Lung (tissue), 12 donors: ENCODE data around the gene STAG1. TPM values are rescaled to one million over a fixed set of nuclear protein-coding genes. Genes with fewer than 3 reads are reported as not detected.

Experiments used
- ATAC-seq: fragments of 200-7000 bp; cut with Tn5 transposase; one replicate; pipeline ENCODE4 v1.9.1; 2020; ENCODE audit warnings: moderate number of reproducible peaks; ENCODE audit not compliant: insufficient read depth, low FRiP score
- DNase-seq, 3 donors: peaks; one replicate each; pipeline ENCODE4 v3.0.0-alpha.2; 2013 to 2017
- H3K27ac ChIP-seq, 2 donors: one replicate each; pipeline ENCODE4 v1.5.1; 2013; ENCODE audit warnings: mild to moderate bottlenecking in 2 of 2, moderate library complexity in 2 of 2, control low read depth in 1 of 2, inconsistent platforms in 1 of 2, low read depth in 1 of 2, low read length in 1 of 2
- H3K27me3 ChIP-seq, 3 donors: one replicate each; pipeline ENCODE4 v1.5.1; 2013; ENCODE audit warnings: low read length in 2 of 3; ENCODE audit not compliant: control insufficient read depth in 3 of 3, insufficient read depth in 3 of 3
- H3K36me3 ChIP-seq, 4 donors: one replicate each; pipeline ENCODE4 v1.5.1; 2013; ENCODE audit warnings: low read length in 4 of 4, mild to moderate bottlenecking in 1 of 4, moderate library complexity in 1 of 4; ENCODE audit not compliant: control insufficient read depth in 4 of 4, insufficient read depth in 4 of 4
- H3K4me1 ChIP-seq, 5 donors: one replicate each; pipeline ENCODE4 v1.5.1; 2013; ENCODE audit warnings: low read length in 5 of 5, mild to moderate bottlenecking in 2 of 5, moderate library complexity in 1 of 5; ENCODE audit not compliant: control insufficient read depth in 5 of 5, insufficient read depth in 5 of 5
- H3K4me3 ChIP-seq: one replicate; pipeline ENCODE4 v1.5.1; 2013; ENCODE audit warnings: mild to moderate bottlenecking, control low read depth, moderate library complexity
- H3K9ac ChIP-seq, 2 donors: one replicate each; pipeline ENCODE4 v1.5.1; 2013; ENCODE audit warnings: low read length in 2 of 2, control low read depth in 1 of 2; ENCODE audit not compliant: insufficient read depth in 1 of 2
- H3K9me3 ChIP-seq, 4 donors: one replicate each; pipeline ENCODE4 v1.5.1; 2013; ENCODE audit warnings: low read length in 3 of 4, mild to moderate bottlenecking in 1 of 4, moderate library complexity in 1 of 4; ENCODE audit not compliant: control insufficient read depth in 4 of 4, insufficient read depth in 3 of 4
- CTCF ChIP-seq: IDR thresholded peaks from 2 replicates; pipeline ENCODE4 v1.5.1; 2012; ENCODE audit warnings: mild to moderate bottlenecking; ENCODE audit errors: control extremely low read depth, extremely low read depth
- WGBS, 2 donors: extraction: QIAGEN DNeasy Blood & Tissue Kit; methylation state at CpG; one replicate each; pipeline ENCODE4 v1.1.7; 2013; 5-methylcytosine and 5-hydroxymethylcytosine counted together
- polyA plus RNA-seq, 2 donors: library from polyadenylated mRNA; stranded (reverse); fragments of 200-250 nt; gene quantifications; one replicate each; pipeline ENCODE4 v1.2.1, GENCODE V29; 2013
- total RNA-seq, 2 donors: library from RNA; depleted of rRNA in 1 of 2; stranded (reverse); fragments of >200 nt in 1 of 2; gene quantifications; one replicate each; pipeline ENCODE4 v1.2.1, GENCODE V29; 2014 to 2021
- donor health status: control.
- donor health status: control.
- donor health status: Bipolar disorder and iron deficiency.
- donor health status: healthy.
- donor health status: DM: yes; HTN: yes; CAD: no.

Gene STAG1
- total and polyA plus RNA-seq, 4 donors: 8.1 to 90.0 (median 20.5) TPM

GRCh38 chr3:136690599-136690998 is 61.6 kb downstream of the STAG1 start:
- 95 to 100% methylated on average over 3 of the region's 3 CpGs for WGBS, 2 donors
- H3K27me3 ChIP-seq: no peaks in the 10 kb centered on the region
- no peaks in the 10 kb centered on the region for H3K9me3 ChIP-seq
- no peak for ATAC-seq
- no peaks in the 10 kb centered on the region for H3K36me3 ChIP-seq
- TF ChIP-seq CTCF: no peak
- no peak overlapping the region for H3K27ac ChIP-seq
- no peak overlapping the region for H3K4me3 ChIP-seq
- H3K9ac ChIP-seq: no peak overlapping the region
- H3K4me1 ChIP-seq: peaks cover 0 to 13% (median 0%) of the 10 kb centered on the region in 5 donors
- DNase-seq: no peak

GRCh38 chr3:136685882-136686281 is 66.3 kb downstream of the STAG1 start:
- DNase-seq (no peak), ATAC-seq (no peak)
- no peak for TF ChIP-seq CTCF
- no peak overlapping the region for H3K4me3 ChIP-seq
- H3K27me3 ChIP-seq: no peaks in the 10 kb centered on the region
- no peak overlapping the region for H3K27ac ChIP-seq
- peaks cover 0 to 9% (median 0%) of the 10 kb centered on the region in 5 donors for H3K4me1 ChIP-seq
- H3K9me3 ChIP-seq: peaks cover 0 to 3% (median 0%) of the 10 kb centered on the region in 4 donors
- no peaks in the 10 kb centered on the region for H3K36me3 ChIP-seq
- WGBS, 2 donors: 88 to 100% methylated on average over 1 of the region's 1 CpG
- H3K9ac ChIP-seq: no peak overlapping the region

- 80 to 88% methylated on average over 3 of the region's 3 CpGs for WGBS, 2 donors
- Histone ChIP-seq H3K4me1 (peaks cover 0 to 3% (median 0%) of the 10 kb centered on the region in 5 donors), H3K9ac (no peak overlapping the region), H3K27me3 (no peaks in the 10 kb centered on the region), H3K9me3 (peaks cover 0 to 3% (median 0%) of the 10 kb centered on the region in 4 donors), H3K4me3 (no peak overlapping the region), H3K36me3 (no peaks in the 10 kb centered on the region), H3K27ac (no peak overlapping the region)
- DNase-seq (no peak), ATAC-seq (no peak)
- no peak for TF ChIP-seq CTCF
These were observed 69.4 kb downstream of the STAG1 start for GRCh38 chr3:136682740-136683312.

- Histone ChIP-seq H3K9ac (no peak overlapping the region), H3K27ac (no peak overlapping the region), H3K36me3 (no peaks in the 10 kb centered on the region), H3K4me1 (peaks cover 0 to 3% (median 0%) of the 10 kb centered on the region in 5 donors), H3K27me3 (no peaks in the 10 kb centered on the region), H3K4me3 (no peak overlapping the region), H3K9me3 (peaks cover 0 to 3% (median 0%) of the 10 kb centered on the region in 4 donors)
- ATAC-seq (no peak), DNase-seq (no peak)
- no peak for TF ChIP-seq CTCF
- 98 to 99% methylated on average over 4 of the region's 4 CpGs for WGBS, 2 donors
These were observed 73.2 kb downstream of the STAG1 start for GRCh38 chr3:136678981-136679380.
